ENCODE results near the gene RTP3. TPM values are rescaled to one million over a fixed set of nuclear protein-coding genes. Genes with fewer than 3 reads are reported as not detected.

RTP3 gene
- total and polyA plus RNA-seq, 2 of the 8 experiments (the other 6 are each of a cell fraction or from before 2014, with no cell fraction given) = 0.08 TPM; not detected in 1

GRCh38 chr3:46482632-46483350 is 15.0 kb upstream of the RTP3 start (continued):
- no peak for TF ChIP-seq SP1 (IDR thresholded peaks at IDR 0.05; ENCODE audit: low read depth, low read length)
